GM18498 (cell line): Measurements from ENCODE around the gene SH3GL1.

Experiments
- ATAC-seq: cut with Tn5 transposase; IDR thresholded peaks from one replicate; pipeline ENCODE4 v1.9.1; 2021; ENCODE audit warnings: mild to moderate bottlenecking, moderate library complexity; ENCODE audit not compliant: unreplicated experiment

The SH3GL1 gene

GRCh38 chr19:4323692-4324091 lies 76.7 kb downstream of the SH3GL1 start:
- ATAC-seq: no peak

- no peak for ATAC-seq
These were observed 77.2 kb downstream of the SH3GL1 start for GRCh38 chr19:4322942-4323665.

- ATAC-seq: no peak
These were observed 79.9 kb downstream of the SH3GL1 start for GRCh38 chr19:4320419-4320818.

- ATAC-seq: no peak
These were observed 81.2 kb downstream of the SH3GL1 start for GRCh38 chr19:4319067-4319718.

GRCh38 chr19:4318460-4318859 lies 81.9 kb downstream of the SH3GL1 start:
- no peak for ATAC-seq

- ATAC-seq: no peak
These were observed 83.4 kb downstream of the SH3GL1 start for GRCh38 chr19:4316956-4317355.

- ATAC-seq: no peak
These were observed 86.4 kb downstream of the SH3GL1 start for GRCh38 chr19:4313847-4314490.
